Endothelial cell of umbilical vein (primary cell): ENCODE results near the gene USH2A. TPM values are rescaled to one million over a fixed set of nuclear protein-coding genes. Genes with fewer than 3 reads are reported as not detected.

ENCODE experiments used
- BruUV-seq: library from RNA; stranded (reverse); fragments of 400-500 nt; replicated peaks from 2 replicates; lab custom pipeline; 2021; lab: Mats Ljungman, UMichigan
- CTCF ChIA-PET: fragments of 300-600, 350-600 bp; sonication (Branson Sonifier 250); formaldehyde crosslinking; loops from one replicate; lab custom pipeline; 2021; ENCODE audit warnings: antibody characterized with exemption, inconsistent platforms; lab: Charles Lee
- POLR2A ChIA-PET: fragments of 300-600, 350-600 bp; sonication (Branson Sonifier 250); formaldehyde crosslinking; loops from one replicate; lab custom pipeline; 2021; ENCODE audit warnings: antibody characterized with exemption, inconsistent platforms; lab: Charles Lee
- DNase-seq: peaks from one replicate; pipeline ENCODE4 v3.0.0-alpha.2; 2011; ENCODE audit warnings: low read depth, low spot score
- FAIRE-seq: peaks from 2 replicates; lab custom pipeline; 2011; peaks lifted over from hg19 to GRCh38; lab: Jason Lieb, UNC
- H2AFZ ChIP-seq: 2 replicates; pipeline ENCODE4 v1.6.0; 2012; ENCODE audit warnings: low read depth, low read length, control low read depth, inconsistent platforms
- H3K27ac ChIP-seq: 2 replicates; pipeline ENCODE4 v1.5.1; 2011; ENCODE audit warnings: low read depth, mild to moderate bottlenecking, control low read depth, low read length, moderate library complexity; ENCODE audit not compliant: insufficient read depth
- H3K27me3 ChIP-seq, 2 experiments: 2 replicates each; pipeline versions ENCODE4 v1.6.0 to v1.6.1; 2011; ENCODE audit warnings: low read length in 2 of 2, mixed read lengths in 1 of 2; ENCODE audit not compliant: control insufficient read depth in 2 of 2, insufficient read depth in 2 of 2
- H3K36me3 ChIP-seq, 2 experiments: 2 replicates in 1 of 2; 3 replicates in 1 of 2; pipeline ENCODE4 v1.5.1; 2011; ENCODE audit warnings: low read length in 2 of 2, mild to moderate bottlenecking in 1 of 2, moderate library complexity in 1 of 2; ENCODE audit not compliant: control insufficient read depth in 2 of 2, insufficient read depth in 2 of 2; ENCODE audit errors: extremely low read depth in 1 of 2
- H3K4me1 ChIP-seq: 3 replicates; pipeline ENCODE4 v1.5.1; 2011; ENCODE audit warnings: mild to moderate bottlenecking, low read length; ENCODE audit not compliant: control insufficient read depth, insufficient read depth; ENCODE audit errors: extremely low read depth
- H3K4me2 ChIP-seq: 2 replicates; pipeline ENCODE4 v1.6.1; 2011; ENCODE audit warnings: low read length, control low read depth, mixed read lengths; ENCODE audit not compliant: insufficient read depth
- H3K4me3 ChIP-seq, 3 experiments: fragments of 200-600 bp in 1 of 3; sonication (generic), shearing (Covaris generic) in 1 of 3; replicated peaks in 1 of 3; 2 replicates each; pipeline ENCODE4 v1.5.1; 2011 to 2016; ENCODE audit warnings: control low read depth in 3 of 3, low read length in 3 of 3, mild to moderate bottlenecking in 2 of 3, inconsistent platforms in 1 of 3, low read depth in 1 of 3, moderate library complexity in 1 of 3; ENCODE audit not compliant: insufficient read depth in 1 of 3
- H3K79me2 ChIP-seq: 2 replicates; pipeline ENCODE4 v1.6.0; 2012; ENCODE audit warnings: low read length, inconsistent platforms; ENCODE audit not compliant: control insufficient read depth, insufficient read depth
- H3K9ac ChIP-seq: replicated peaks from 2 replicates; pipeline ENCODE3; 2011; ENCODE audit warnings: low read length, control low read depth; ENCODE audit not compliant: insufficient read depth; ENCODE audit errors: extremely low read depth
- H3K9me1 ChIP-seq: replicated peaks from 3 replicates; pipeline ENCODE4 v1.6.0; 2011; ENCODE audit warnings: mild to moderate bottlenecking, low read length; ENCODE audit not compliant: control insufficient read depth, insufficient read depth; ENCODE audit errors: extremely low read depth
- H3K9me3 ChIP-seq: replicated peaks from 2 replicates; pipeline ENCODE4 v1.5.1; 2012; ENCODE audit warnings: low read length, inconsistent platforms; ENCODE audit not compliant: control insufficient read depth, insufficient read depth
- H4K20me1 ChIP-seq: replicated peaks from 2 replicates; pipeline ENCODE3; 2011; ENCODE audit warnings: mild to moderate bottlenecking, low read length; ENCODE audit not compliant: control insufficient read depth, insufficient read depth; ENCODE audit errors: extremely low read depth
- CTCF ChIP-seq, 2 donors: IDR thresholded peaks; 1 replicate in 1 of 2; 2 replicates in 1 of 2; pipeline ENCODE4 v1.5.1; 2011; ENCODE audit warnings: low read length in 2 of 2, mild to moderate bottlenecking in 2 of 2, moderate library complexity in 2 of 2, control low read depth in 1 of 2, inconsistent platforms in 1 of 2, low read depth in 1 of 2; ENCODE audit not compliant: insufficient read depth in 1 of 2; ENCODE audit errors: extremely low read depth in 1 of 2
- EZH2 ChIP-seq: IDR thresholded peaks from 2 replicates; pipeline ENCODE4 v1.6.1; 2012; ENCODE audit warnings: borderline replicate concordance, low read depth, mild to moderate bottlenecking, moderate library complexity, low read length, inconsistent platforms; ENCODE audit not compliant: severe bottlenecking
- GATA2 ChIP-seq: IDR thresholded peaks from 2 replicates; pipeline ENCODE4 v1.7.0; 2011; ENCODE audit warnings: low read depth, mild to moderate bottlenecking, moderate library complexity, mixed read lengths, low read length; ENCODE audit not compliant: insufficient read length, insufficient read depth
- JUN ChIP-seq: IDR thresholded peaks from 2 replicates; pipeline ENCODE4 v1.6.1; 2011; ENCODE audit warnings: borderline replicate concordance, low read depth; ENCODE audit not compliant: insufficient read length, insufficient read depth
- MAX ChIP-seq: IDR thresholded peaks from 2 replicates; pipeline ENCODE4 v1.6.1; 2011; ENCODE audit not compliant: insufficient read depth, insufficient read length
- MYC ChIP-seq: IDR thresholded peaks from one replicate; pipeline ENCODE4 v1.6.1; 2011; ENCODE audit warnings: mild to moderate bottlenecking, low read depth, low read length
- dilution Hi-C: fragments of 300-500 bp; cut with MboI; formaldehyde crosslinking; loops from one replicate; pipeline ENCODE4 v1.15.0; 2019; ENCODE audit warnings: low sequenced_read_pairs; ENCODE audit not compliant: extremely low pct_ligation_motif_present
- intact Hi-C: fragments of 100-400 bp; cut with micrococcal nuclease; formaldehyde crosslinking; loops from one replicate; pipeline ENCODE4 v1.10.0; 2022
- polyA plus RNA-seq, 4 experiments: library from polyadenylated mRNA; depleted of rRNA in 3 of 4; stranded (reverse) in 3 of 4; unstranded in 1 of 4; fragments of >200 nt; gene quantifications; 2 replicates each; pipeline versions ENCODE4 v1.2.1 to v1.2.3, GENCODE V29; 2011 to 2012; ENCODE audit warnings: missing spikeins in 1 of 4
- total RNA-seq: library from RNA; stranded (reverse); gene quantifications from 2 replicates; pipeline ENCODE4 v1.2.3, GENCODE V29; 2021

Gene USH2A
- total and polyA plus RNA-seq, 2 donors (not counting 3 experiments of a cell fraction or from before 2014, with no cell fraction given) = not detected

DNA sequence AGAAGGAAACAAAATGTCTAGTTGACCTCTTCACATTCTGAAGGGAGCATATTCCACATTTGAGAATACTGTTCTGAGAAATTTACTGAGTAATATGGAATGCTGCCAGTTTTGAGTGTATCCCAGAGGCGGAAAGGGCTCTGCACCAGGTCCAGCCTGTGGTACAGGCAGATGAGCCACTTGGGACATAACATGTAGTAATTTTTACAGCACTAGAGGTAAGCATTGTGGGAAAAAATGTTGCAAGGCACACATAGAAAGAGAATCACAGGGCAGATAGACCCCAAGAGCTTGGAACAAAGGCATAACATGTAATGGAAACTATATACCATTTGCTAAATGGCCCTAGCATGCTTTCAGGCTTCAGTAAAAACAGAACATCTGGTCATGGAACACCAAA, 228.5 kb downstream of the USH2A start:
- H3K4me3 ChIP-seq = no peak overlapping the region
- no TSS peak for BruUV-seq
- ChIA-PET CTCF (no interaction called here), POLR2A (no interaction called here)
- H2AFZ ChIP-seq = no peak overlapping the region
- dilution Hi-C loops (no loop called here), intact Hi-C loops (no loop called here)
- H3K4me1 ChIP-seq = no peaks in the 10 kb centered on the region
- no peaks in the 10 kb centered on the region for H3K36me3 ChIP-seq
- H3K9me3 ChIP-seq = peaks cover 2% of the 10 kb centered on the region
- no peaks in the 10 kb centered on the region for H3K9me1 ChIP-seq
- H3K27ac ChIP-seq = no peak overlapping the region
- no peak overlapping the region for H3K9ac ChIP-seq
- no peak overlapping the region for H3K4me2 ChIP-seq
- H3K79me2 ChIP-seq = no peaks in the 10 kb centered on the region
- TF ChIP-seq MYC (no peak), CTCF (IDR thresholded peaks at IDR 0.05; ENCODE audit: extremely low read depth in 1 of 2, insufficient read depth in 1 of 2, low read depth in 1 of 2, low read length in 2 of 2) (no peak), MAX (no peak), GATA2 (no peak), EZH2 (no peak), JUN (no peak)
- FAIRE-seq (no peak), DNase-seq (no peak)
- H3K27me3 ChIP-seq = no peaks in the 10 kb centered on the region
- no peaks in the 10 kb centered on the region for H4K20me1 ChIP-seq
